H54 (cell line): ENCODE data around the gene RNF166.
A peak's percentile ranks its signal among the peaks of the same experiment; 100 is the strongest.

Source experiments
- DNase-seq: peaks from one replicate; pipeline ENCODE4 v3.0.0; 2011; ENCODE audit warnings: low spot score, mixed read lengths; ENCODE audit not compliant: insufficient read length
- FAIRE-seq: peaks from 3 replicates; lab custom pipeline; 2011; peaks lifted over from hg19 to GRCh38; lab: Jason Lieb, UNC
- POLR2A ChIP-seq: IDR thresholded peaks from 2 replicates; pipeline ENCODE4 v1.6.1; 2011; ENCODE audit warnings: low read depth, mild to moderate bottlenecking, low read length

RNF166 gene

DNA sequence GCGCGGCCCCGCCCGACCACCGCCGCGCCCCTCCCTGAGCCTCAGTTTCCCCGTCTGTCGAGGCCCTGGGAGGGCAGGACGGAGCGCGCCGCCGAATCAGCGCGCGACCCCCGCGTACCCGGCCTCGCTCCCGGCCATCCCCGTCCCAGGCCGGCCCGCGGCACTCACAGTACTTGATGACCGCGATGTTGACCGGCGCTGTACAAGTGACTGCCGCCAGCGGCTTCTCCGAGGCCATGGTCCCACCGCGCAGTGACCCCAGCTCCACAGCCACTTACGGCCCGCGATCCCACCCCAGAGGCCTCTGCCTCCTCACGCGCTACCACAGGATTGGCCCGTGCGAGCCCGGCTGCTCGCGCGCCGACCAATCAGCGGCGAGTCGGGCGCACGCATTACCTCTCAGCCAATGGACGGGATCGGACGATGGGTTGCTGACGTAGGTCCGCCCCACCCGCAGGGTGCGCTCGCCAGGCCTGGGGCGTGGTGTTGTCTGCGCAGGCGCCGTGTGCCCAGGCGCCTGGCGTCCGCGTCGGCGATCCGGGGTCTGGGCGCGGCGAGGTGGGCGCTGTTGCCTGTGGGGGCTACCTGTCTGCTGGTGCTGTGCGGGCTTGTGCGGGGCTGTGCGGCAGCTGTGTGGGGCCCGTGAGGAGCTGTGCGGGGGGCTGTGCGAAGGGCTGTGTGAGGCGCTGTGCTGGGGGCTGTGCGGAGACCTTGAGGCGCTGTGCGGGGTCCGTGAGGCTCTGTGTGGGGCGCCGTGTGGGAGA, 43.2 kb downstream of the RNF166 start, which contains the start of gene MVD:
MVD (minus strand) TSS at position 249 of the 764 bp plus-strand sequence; CDS start at position 238, 11 bp downstream.
- TF ChIP-seq POLR2A = peak; percentile 98
- FAIRE-seq = peak; percentile 70

DNA sequence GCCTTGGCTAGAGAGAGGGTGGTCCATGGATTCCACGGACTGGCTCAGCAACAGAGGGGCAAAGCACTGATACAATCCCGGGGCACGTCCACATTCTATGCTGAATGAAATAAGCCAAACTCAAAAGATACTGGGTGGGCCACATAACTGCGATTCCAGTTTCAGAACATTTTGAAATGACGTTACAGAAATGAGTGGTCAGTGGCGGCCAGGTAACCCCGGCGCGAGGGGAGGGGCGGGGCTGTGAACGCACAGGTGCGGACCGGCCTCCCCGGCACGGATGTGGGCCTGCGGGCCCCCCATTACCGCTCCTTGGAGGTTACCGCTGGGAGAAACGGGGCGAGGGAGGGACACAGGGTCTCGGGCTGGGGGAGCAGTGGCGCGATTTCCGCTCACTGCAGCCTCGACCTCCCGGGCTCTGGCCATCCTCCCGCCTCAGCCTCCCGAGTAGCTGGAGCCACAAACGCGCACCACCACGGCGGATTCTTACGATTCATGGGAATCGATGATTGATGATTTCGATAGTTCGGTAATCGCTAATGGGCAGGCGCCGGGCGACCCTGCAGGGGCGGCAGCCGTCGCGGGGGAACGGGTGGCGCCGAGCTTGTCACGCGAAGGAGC, 43.9 kb downstream of the RNF166 start:
- FAIRE-seq (no peak), DNase-seq (no peak)
- TF ChIP-seq POLR2A = no peak

More for the DNA sequence above, 43.2 kb downstream of the RNF166 start, which contains the start of gene MVD:
- peak; percentile 100 for DNase-seq

DNA sequence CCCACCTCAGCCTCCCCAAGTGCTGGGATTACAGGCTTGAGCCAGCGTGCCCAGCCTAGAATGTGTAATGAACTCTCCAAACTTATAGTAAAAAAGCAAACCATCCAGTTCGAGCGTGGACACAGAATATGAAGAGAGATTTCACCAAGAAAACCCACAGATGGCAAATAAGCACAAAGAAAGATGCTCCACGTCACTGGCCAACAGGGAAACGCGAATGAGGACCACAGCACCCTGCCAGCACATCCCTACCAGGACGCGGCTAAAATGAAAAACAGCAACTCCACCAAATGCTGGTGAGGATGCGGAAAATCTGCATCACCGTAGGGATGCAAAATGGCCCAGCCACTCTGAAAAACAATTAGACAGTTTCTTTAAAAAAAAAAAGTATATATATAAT, 44.7 kb downstream of the RNF166 start:
- TF ChIP-seq POLR2A = no peak
- DNase-seq = no peak
- FAIRE-seq = no peak

DNA sequence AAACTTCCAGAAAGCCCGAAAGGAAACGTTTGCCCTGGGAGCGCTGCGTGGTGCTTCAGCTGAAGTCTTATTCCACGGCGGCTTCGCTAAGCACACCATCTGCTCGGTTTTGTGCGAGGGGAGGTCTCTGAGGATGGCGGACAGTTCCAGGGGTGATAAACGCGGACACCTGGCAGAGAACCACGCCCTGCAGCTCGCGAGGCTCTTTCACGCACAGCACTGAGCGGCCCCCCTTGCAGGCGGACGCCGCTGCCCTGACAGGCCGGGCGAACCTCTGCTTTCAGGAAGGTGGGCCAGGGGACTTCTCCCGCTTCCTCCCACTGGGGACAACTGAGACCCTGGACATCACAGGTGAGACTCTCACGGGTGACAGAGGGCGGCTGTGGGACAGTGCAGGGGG, 47.0 kb downstream of the RNF166 start:
- no peak for TF ChIP-seq POLR2A
- no peak for FAIRE-seq

DNA sequence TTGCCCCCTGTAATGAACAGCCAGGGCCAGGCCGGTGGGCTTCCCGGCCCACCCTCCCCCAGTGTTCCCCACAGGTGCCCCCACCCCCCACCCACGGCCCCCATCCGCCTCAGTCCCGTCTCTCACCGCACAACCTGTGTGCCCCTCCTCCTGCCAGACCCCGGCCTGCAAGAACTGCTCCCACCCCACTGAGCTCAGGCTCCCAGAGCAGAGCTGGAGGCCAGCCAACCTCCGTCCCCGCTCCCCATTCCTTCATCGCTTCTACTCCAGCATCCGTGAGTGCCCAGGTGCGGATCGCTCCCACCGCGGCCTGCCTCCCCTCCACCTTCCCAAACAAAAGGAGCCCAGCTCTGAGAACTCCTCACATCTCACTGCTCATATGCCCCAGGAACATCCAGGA, 47.5 kb downstream of the RNF166 start:
- TF ChIP-seq POLR2A = no peak
- no peak for FAIRE-seq
- no peak for DNase-seq

More for the DNA sequence above, 47.0 kb downstream of the RNF166 start:
- DNase-seq = no peak

DNA sequence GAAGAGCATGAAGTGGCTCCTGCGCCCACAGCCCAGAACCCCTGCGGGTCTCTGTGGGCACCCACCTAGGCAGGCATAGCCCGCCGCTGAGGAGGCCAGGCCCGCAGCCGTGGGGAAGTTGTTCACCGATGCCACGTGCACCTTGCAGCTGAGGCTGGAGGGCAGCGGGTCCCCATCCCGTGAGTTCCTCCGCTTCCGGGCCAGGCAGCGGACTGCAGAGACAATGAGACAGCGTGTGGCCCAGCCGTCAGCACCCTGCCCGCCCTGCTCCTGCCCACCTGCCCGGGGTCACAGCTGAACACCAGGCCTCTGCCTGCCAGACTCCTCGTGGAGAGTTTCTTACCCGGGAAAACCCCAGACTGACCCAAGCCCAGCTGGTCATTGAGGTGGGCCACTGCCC, 48.8 kb downstream of the RNF166 start:
- DNase-seq = no peak
- no peak for FAIRE-seq
- TF ChIP-seq POLR2A = no peak

DNA sequence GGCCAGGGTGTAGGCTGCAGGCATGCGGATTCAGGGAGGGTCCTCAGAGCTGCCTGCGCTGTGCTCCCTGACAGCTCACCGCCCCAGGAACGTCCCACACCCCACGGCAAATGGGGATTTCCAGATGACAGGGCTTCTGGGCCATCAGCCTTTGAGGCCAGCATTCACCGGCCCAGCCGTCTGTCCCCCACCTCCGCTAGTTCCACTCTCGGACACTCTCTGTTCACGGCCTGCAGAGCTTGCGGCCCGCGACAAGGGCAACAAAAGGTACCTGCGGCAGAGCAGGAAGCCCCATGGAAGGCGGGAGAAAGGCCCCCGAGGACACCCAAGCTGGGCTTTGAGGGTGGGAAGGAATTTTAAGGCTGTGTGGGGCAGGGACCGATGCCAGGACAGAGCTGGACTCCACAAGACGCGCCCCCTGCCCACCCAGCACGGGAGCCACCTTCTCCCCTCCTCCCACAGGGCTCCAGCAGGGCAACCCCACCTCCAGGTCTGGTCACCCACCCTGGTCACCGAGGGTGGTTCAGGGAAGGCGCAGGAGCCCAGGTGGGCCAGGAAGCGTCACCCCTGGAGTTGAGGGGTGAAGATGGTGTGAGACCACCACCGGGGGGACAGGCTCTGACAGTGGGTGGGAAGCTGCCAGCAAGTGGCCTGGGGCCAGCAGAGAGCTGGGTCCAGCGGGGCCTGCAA, 49.8 kb downstream of the RNF166 start:
- FAIRE-seq = no peak
- no peak for DNase-seq
- TF ChIP-seq POLR2A = no peak

DNA sequence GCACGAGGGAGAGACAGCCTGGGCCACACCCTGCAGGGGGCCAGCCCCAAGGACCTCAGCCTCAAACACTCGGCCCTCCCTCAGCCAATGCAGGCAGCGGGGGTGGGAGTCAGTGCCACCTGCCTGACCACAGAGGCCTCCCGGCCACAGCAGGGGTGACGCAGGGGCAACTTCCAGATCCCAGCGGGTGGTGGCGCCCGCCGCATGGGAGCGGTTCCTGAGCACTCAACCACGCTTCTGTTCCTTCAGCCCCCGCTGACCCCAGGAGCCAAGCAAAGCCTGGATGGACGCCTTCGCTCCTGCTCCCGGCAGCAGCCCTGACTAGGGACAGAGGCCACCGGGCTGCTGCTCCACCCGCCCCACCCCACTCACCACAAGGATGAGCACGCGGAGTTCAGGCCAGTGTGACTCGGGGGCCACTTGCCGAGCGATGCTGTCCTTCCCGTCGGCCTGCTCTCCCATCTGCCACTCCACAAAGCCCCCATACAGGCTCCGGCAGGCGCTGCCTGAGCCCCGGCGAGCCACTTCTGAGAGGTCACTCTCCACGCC, 50.4 kb downstream of the RNF166 start:
- no peak for FAIRE-seq
- TF ChIP-seq POLR2A = no peak
- DNase-seq = no peak

DNA sequence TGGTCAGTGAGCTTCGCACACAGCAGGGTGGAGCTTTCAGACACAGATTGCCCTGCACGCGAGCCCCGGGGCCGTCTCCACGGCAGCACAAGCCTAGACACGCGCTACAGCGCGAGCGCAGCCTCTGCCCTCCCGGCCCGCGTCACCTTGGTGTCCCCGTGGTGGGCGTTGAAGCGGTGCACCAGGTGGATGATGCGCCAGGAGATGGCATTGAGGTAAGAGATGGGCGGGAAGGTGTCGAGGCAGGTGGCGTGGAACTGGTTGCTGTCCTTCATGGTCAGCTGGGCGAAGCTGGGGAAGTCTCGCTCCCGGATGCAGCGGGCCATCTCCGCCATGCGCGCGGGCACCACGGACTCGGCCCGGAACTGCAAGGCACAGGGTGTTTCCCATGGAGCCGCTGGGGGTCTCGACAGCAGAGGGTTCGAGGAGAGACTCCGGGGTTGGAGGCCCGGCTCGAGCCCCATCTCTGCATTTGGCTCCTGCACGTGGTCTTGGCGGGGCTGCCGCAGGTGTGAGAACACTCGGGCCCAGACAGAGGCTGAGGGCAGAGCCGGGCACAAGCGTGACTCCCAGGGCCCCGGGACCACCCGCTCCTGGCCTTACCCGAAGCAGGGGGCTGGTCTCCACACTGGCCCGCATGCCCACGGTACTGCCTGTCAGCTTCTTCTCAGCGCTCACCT, 51.0 kb downstream of the RNF166 start:
- DNase-seq (no peak), FAIRE-seq (no peak)
- TF ChIP-seq POLR2A = no peak

DNA sequence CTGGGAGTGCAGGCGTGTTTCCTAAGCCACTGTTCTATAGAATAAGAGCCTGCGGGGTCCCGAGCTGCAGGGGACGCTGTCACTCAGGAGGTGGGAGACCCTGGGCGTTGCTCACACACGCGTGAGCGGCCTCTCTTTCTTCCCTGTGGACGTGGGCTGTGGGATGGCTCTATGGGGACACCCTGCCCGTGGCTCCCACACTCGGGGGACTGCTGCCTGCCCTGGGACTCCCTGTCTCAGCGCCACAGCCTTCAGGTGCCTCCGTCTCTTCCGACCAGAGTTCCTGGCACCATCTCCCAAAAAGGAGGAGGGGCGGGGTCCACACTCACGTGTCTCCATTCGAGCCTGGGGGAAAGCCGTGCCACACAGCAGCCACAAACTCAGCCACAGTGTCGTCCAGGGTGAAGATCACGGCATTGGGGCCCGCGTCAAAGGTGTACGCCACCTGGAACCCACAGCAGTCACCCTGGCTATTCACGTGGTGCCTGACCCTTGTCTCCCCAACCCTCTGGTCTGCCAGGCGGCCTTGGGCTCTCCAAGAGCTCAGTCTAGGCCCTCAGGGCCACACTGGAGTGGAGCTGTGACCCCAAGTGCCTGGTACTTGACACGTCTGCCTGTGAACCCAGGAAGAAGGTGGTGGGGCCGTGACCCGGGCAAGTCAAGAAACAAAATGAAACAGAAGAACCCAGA, 51.7 kb downstream of the RNF166 start:
- FAIRE-seq (no peak), DNase-seq (no peak)
- TF ChIP-seq POLR2A = no peak

DNA sequence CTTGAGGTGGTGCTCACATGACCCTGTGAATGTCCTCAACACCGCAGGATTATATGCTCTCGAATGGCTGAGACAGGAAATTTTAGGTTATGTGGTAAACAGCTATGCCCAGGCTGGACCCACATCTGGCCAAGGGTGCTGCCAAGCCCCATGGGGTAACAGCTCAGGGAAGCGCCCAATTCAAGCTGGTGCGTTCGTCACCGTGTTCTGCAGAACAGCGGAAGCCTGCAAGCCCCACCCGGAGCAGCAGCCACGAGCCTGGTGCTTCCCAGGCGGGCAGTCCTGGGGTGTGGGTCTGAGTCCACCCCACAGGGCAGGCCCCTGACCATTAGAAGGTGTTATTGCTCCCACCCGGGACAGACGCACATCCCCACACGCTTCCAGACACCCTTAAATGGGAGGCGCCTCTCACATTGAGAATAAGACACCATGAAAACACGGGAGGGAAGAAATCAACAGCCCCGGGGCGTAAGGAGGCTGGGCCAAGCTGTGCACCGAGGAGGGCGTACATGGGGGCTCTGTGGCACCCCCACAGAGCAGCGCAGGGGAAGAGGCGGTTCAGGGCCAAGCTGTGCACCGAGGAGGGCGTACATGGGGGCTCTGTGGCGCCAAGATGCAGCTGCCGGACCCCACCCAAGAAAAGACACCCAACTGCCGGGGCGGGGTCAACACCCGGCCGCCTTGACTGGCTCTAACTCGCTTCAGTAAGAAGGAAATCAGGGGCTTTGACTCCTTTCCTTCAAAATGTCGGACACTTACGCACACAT, 52.4 kb downstream of the RNF166 start:
- TF ChIP-seq POLR2A = no peak
- DNase-seq = no peak
- FAIRE-seq = no peak

DNA sequence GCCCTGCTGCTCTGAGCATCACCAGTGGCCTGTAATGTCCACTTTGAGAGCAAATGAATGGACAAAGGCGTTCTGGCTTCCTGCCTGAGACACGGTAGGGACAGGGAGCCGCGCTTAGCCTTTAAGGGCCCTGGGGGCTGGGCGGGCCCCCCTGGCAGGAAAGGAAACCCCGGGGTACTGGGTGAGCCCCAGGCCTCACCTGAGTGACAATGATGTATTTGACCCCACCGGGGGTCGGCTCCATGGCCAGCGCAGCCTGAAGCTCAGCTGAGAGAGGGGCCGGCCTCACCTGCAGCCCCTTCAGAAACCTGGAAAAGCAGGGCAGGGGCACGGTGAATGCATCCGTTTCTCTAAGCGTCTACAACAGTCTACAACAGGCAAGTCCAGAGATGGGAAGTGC, 53.1 kb downstream of the RNF166 start:
- FAIRE-seq = no peak
- TF ChIP-seq POLR2A = no peak
- DNase-seq = no peak
